Suprapubic skin (tissue), 4 donors: Measurements from ENCODE around the gene SYTL1. TPM values are rescaled to one million over a fixed set of nuclear protein-coding genes. Genes with fewer than 3 reads are reported as not detected.

Experiments used
- DNase-seq, 2 donors: peaks; one replicate each; pipeline ENCODE4 v3.0.0-alpha.2; 2019; ENCODE audit warnings: low spot score in 2 of 2
- H3K27ac ChIP-seq: fragments of 200-600 bp; sonication (generic); one replicate; pipeline ENCODE4 v1.5.1; 2019
- H3K27me3 ChIP-seq: fragments of 200-600 bp; sonication (generic); one replicate; pipeline ENCODE4 v1.5.1; 2019
- H3K36me3 ChIP-seq: fragments of 200-600 bp; sonication (generic); one replicate; pipeline ENCODE4 v1.5.1; 2019
- H3K4me1 ChIP-seq: fragments of 200-600 bp; sonication (generic); one replicate; pipeline ENCODE4 v1.5.1; 2019
- H3K4me3 ChIP-seq: fragments of 200-600 bp; sonication (generic); one replicate; pipeline ENCODE4 v1.5.1; 2019; ENCODE audit warnings: mild to moderate bottlenecking
- H3K9me3 ChIP-seq: fragments of 200-600 bp; sonication (generic); one replicate; pipeline ENCODE4 v1.5.1; 2019
- CTCF ChIP-seq, 2 donors: fragments of 200-600 bp in 1 of 2; fragments of 450-650 bp in 1 of 2; sonication (generic) in 1 of 2; IDR thresholded peaks; one replicate each; pipeline ENCODE4 v1.5.1; 2016 to 2019; ENCODE audit warnings: antibody characterized with exemption in 2 of 2, mild to moderate bottlenecking in 1 of 2, moderate library complexity in 1 of 2
- EP300 ChIP-seq: sonication (generic); formaldehyde crosslinking; IDR thresholded peaks from one replicate; pipeline ENCODE4 v1.6.1; 2017; ENCODE audit warnings: antibody characterized with exemption
- POLR2A ChIP-seq, 2 donors: fragments of 450-650 bp; IDR thresholded peaks; one replicate each; pipeline ENCODE4 v1.6.1; 2017; ENCODE audit warnings: antibody characterized with exemption in 2 of 2, mild to moderate bottlenecking in 2 of 2, moderate library complexity in 2 of 2
- POLR2AphosphoS5 ChIP-seq, 3 donors: sonication (generic); formaldehyde crosslinking; IDR thresholded peaks; one replicate each; pipeline ENCODE4 v1.6.1; 2017; ENCODE audit warnings: antibody characterized with exemption in 3 of 3
- WGBS: methylation state at CpG from one replicate; pipeline ENCODE4 v1.1.5; 2018; 5-methylcytosine and 5-hydroxymethylcytosine counted together
- total RNA-seq, 4 donors: library from RNA; depleted of rRNA; stranded (reverse); fragments of >200 nt; gene quantifications; one replicate each; pipeline ENCODE4 v1.1.0, GENCODE V29; 2016

Gene SYTL1
- total RNA-seq, 4 donors from 2014 or later: 142 to 176 (median 168) TPM

- Histone ChIP-seq H3K36me3 (peaks cover 55% of the 10 kb centered on the region), H3K4me1 (peaks cover 48% of the 10 kb centered on the region)
- 100% methylated on average over 3 of the region's 3 CpGs for WGBS
Measured at GRCh38 chr1:27353629-27354028, 11.8 kb downstream of the SYTL1 start.

GRCh38 chr1:27355683-27356082 is 13.9 kb downstream of the SYTL1 start:
- Histone ChIP-seq H3K4me1 (peaks cover 36% of the 10 kb centered on the region), H3K36me3 (peaks cover 74% of the 10 kb centered on the region), H3K27me3 (no peaks in the 10 kb centered on the region), H3K4me3 (no peak overlapping the region), H3K9me3 (no peaks in the 10 kb centered on the region), H3K27ac (no peak overlapping the region)
- no peak for TF ChIP-seq EP300
- TF ChIP-seq CTCF (IDR thresholded peaks at IDR 0.05): no peak
- TF ChIP-seq POLR2A (IDR thresholded peaks at IDR 0.05): no peak
- 94% methylated on average over 5 of the region's 5 CpGs for WGBS
- DNase-seq: no peak

More at GRCh38 chr1:27353629-27354028, 11.8 kb downstream of the SYTL1 start:
- H3K9me3 ChIP-seq: no peaks in the 10 kb centered on the region
- no peak overlapping the region for H3K27ac ChIP-seq
- no peak for DNase-seq
- no peaks in the 10 kb centered on the region for H3K27me3 ChIP-seq
- TF ChIP-seq CTCF (IDR thresholded peaks at IDR 0.05) (no peak), EP300 (no peak), POLR2A (IDR thresholded peaks at IDR 0.05) (no peak), POLR2AphosphoS5 (IDR thresholded peaks at IDR 0.05) (no peak)
- H3K4me3 ChIP-seq: no peak overlapping the region

GRCh38 chr1:27356277-27356618 is 14.4 kb downstream of the SYTL1 start:
- 88% methylated on average over 8 of the region's 13 CpGs for WGBS
- H3K27ac ChIP-seq: no peak overlapping the region
- H3K9me3 ChIP-seq: no peaks in the 10 kb centered on the region
- H3K27me3 ChIP-seq: no peaks in the 10 kb centered on the region
- H3K4me1 ChIP-seq: peaks cover 35% of the 10 kb centered on the region
- no peak for DNase-seq
- TF ChIP-seq EP300 (no peak), CTCF (IDR thresholded peaks at IDR 0.05) (no peak), POLR2A (IDR thresholded peaks at IDR 0.05) (no peak)
- no peak overlapping the region for H3K4me3 ChIP-seq
- peaks cover 80% of the 10 kb centered on the region for H3K36me3 ChIP-seq

- Histone ChIP-seq H3K36me3 (peaks cover 85% of the 10 kb centered on the region), H3K4me1 (peaks cover 32% of the 10 kb centered on the region), H3K9me3 (no peaks in the 10 kb centered on the region), H3K4me3 (peak overlapping the region; percentile 25), H3K27me3 (no peaks in the 10 kb centered on the region), H3K27ac (peak overlapping the region; percentile 50)
- 89% methylated on average over 9 of the region's 37 CpGs for WGBS
- no peak for DNase-seq
- TF ChIP-seq POLR2A (IDR thresholded peaks at IDR 0.05): no peak
- TF ChIP-seq EP300: no peak
- TF ChIP-seq POLR2AphosphoS5 (IDR thresholded peaks at IDR 0.05): no peak
- TF ChIP-seq CTCF (IDR thresholded peaks at IDR 0.05): no peak
Measured at GRCh38 chr1:27356619-27357280, 14.9 kb downstream of the SYTL1 start.

- Histone ChIP-seq H3K27me3 (no peaks in the 10 kb centered on the region), H3K27ac (peak overlapping the region; percentile 50), H3K4me3 (peak overlapping the region; percentile 25), H3K9me3 (no peaks in the 10 kb centered on the region), H3K36me3 (peaks cover 92% of the 10 kb centered on the region), H3K4me1 (peaks cover 32% of the 10 kb centered on the region)
- peak; percentile 92 to 97 for TF ChIP-seq CTCF (IDR thresholded peaks at IDR 0.05)
- no peak for TF ChIP-seq POLR2AphosphoS5 (IDR thresholded peaks at IDR 0.05)
- no peak for DNase-seq
- WGBS: 39% methylated on average over 22 of the region's 40 CpGs
Measured at GRCh38 chr1:27357281-27358037, 15.6 kb downstream of the SYTL1 start.
